Mesodermal cell (in vitro differentiated cells): Measurements from ENCODE around the gene CACNA1C.

Experiments
- H3K27ac ChIP-seq: 2 replicates; pipeline ENCODE4 v1.7.0; 2013; ENCODE audit warnings: mild to moderate bottlenecking, low read depth, low read length, moderate library complexity; ENCODE audit not compliant: severe bottlenecking
- H3K36me3 ChIP-seq: 2 replicates; pipeline ENCODE4 v1.7.1; 2013; ENCODE audit warnings: mild to moderate bottlenecking, low read length, moderate library complexity; ENCODE audit not compliant: control insufficient read depth, insufficient read depth
- H3K4me1 ChIP-seq: one replicate; pipeline ENCODE4 v1.7.1; 2013; ENCODE audit warnings: mild to moderate bottlenecking, low read length; ENCODE audit not compliant: insufficient read depth, control insufficient read depth, poor library complexity, severe bottlenecking
- H3K4me3 ChIP-seq: 2 replicates; pipeline ENCODE4 v1.7.0; 2013; ENCODE audit warnings: low read length, control low read depth, mild to moderate bottlenecking; ENCODE audit not compliant: insufficient read depth, poor library complexity, severe bottlenecking; ENCODE audit errors: extremely low read depth
- H3K9me3 ChIP-seq: 2 replicates; pipeline ENCODE4 v1.7.1; 2013; ENCODE audit warnings: mild to moderate bottlenecking, low read length, moderate library complexity; ENCODE audit not compliant: control insufficient read depth
- WGBS, 2 experiments: methylation state at CpG; one replicate each; pipeline ENCODE4 v1.1.5; 2013; ENCODE audit warnings: missing lambda C conversion rate in 2 of 2; ENCODE audit not compliant: insufficient coverage in 2 of 2; 5-methylcytosine and 5-hydroxymethylcytosine counted together

Gene CACNA1C

DNA sequence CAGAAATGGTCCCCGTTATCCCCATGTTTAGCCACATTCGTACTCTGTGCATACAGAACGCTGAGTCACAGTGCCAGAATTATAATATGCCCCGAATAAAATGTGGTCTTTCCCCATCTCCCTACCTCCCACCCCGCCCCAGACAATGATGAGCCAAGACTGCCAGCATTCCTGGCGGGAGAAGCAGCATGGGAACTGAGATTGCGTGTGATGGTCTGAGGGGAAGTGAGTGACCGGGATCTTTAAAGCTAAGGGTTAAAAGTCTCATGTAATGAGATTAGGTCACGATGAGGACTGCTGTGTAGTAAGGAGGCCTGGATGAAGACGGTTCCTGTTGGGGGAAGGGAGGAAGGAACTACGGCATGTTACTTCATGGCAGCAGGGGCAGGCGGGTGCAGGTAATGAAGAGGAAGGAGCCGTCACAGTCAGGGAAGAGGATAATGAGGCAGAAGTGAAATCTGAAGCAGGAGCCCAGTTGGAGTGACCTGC is 498.7 kb downstream of the CACNA1C start:
- no peak overlapping the region for H3K4me3 ChIP-seq
- H3K9me3 ChIP-seq: no peaks in the 10 kb centered on the region
- peaks cover 11% of the 10 kb centered on the region for H3K4me1 ChIP-seq
- no peaks in the 10 kb centered on the region for H3K36me3 ChIP-seq
- peak overlapping the region; percentile 7 for H3K27ac ChIP-seq
- 89 to 92% methylated on average over 9 to 10 of the region's 13 CpGs for WGBS, 2 experiments

DNA sequence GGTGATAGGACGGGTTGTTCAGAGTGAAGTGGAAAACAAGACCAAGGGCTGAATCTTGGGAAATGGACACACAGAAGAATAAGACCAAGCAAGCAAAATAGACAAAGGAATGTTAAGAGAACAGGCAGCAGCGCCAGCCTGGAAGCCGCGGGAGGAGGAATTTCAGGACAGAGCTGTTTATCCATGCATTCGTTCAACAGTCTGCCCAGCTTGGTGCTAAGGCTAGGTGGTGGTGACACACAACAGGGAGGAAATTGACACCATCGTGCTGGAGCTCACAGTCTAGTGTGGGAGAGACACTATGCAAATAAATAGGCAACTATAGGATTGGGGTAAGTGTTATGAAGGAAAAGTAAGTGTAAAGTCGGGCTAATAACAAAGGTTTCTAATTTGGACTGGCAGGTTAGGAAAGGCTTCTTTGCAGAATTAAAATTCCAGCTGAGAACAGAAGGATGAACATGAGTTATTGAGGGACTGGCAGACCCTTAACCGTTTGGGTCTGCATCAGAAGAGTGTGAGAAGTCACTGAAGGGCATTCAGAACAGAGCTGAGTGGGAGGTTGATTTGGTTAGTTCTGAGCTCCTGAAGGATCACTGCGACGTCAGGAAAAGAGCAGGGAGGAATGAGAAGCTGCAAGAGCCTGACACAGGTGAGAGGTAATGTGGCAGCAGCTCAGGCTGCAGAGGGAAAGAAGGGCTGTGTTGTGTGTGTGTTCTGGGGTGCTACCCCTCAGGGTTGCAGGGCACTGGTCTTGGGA is 499.4 kb downstream of the CACNA1C start:
- Histone ChIP-seq H3K9me3 (no peaks in the 10 kb centered on the region), H3K27ac (no peak overlapping the region), H3K36me3 (peaks cover 2% of the 10 kb centered on the region), H3K4me3 (no peak overlapping the region), H3K4me1 (peaks cover 11% of the 10 kb centered on the region)
- 89 to 91% methylated on average over 8 to 10 of the region's 10 CpGs for WGBS, 2 experiments

DNA sequence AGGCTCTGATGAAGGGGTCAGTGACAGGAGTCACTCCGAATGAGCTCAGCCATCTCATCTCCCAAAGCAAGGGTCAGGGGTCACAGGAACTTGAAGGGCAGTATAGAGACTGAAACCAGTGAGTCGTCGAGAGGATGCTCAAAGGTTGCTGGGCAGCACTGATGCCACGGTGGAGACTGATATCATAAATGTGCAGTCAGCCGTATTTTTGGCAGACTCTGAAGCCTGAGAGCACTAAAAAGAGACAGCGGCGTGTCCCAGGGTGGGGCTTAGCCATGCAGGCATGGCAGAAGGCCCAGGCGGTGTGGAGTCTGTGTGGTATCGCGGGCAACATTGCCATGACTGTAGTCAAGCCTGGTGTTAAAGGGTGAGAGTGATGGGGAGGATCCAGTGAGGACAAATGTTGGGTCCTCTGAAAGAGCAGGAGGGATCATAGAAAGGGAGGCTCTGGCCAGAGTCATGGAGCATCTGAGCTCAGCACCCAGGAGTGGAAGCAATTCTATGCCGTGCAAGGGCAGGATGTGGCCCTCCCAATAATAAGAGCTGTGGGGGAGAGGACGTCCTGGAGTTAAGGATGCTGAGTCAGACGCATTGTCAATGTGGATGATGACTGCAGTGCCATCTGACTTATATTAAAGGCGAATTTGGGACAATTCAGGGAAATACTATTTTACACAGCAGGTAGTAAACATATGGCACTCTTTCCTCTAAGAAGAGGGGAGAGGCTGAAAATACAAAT is 500.8 kb downstream of the CACNA1C start:
- H3K27ac ChIP-seq: no peak overlapping the region
- no peaks in the 10 kb centered on the region for H3K9me3 ChIP-seq
- H3K36me3 ChIP-seq: peaks cover 3% of the 10 kb centered on the region
- 88 to 93% methylated on average over 9 to 12 of the region's 14 CpGs for WGBS, 2 experiments
- H3K4me3 ChIP-seq: no peak overlapping the region
- H3K4me1 ChIP-seq: peaks cover 11% of the 10 kb centered on the region

DNA sequence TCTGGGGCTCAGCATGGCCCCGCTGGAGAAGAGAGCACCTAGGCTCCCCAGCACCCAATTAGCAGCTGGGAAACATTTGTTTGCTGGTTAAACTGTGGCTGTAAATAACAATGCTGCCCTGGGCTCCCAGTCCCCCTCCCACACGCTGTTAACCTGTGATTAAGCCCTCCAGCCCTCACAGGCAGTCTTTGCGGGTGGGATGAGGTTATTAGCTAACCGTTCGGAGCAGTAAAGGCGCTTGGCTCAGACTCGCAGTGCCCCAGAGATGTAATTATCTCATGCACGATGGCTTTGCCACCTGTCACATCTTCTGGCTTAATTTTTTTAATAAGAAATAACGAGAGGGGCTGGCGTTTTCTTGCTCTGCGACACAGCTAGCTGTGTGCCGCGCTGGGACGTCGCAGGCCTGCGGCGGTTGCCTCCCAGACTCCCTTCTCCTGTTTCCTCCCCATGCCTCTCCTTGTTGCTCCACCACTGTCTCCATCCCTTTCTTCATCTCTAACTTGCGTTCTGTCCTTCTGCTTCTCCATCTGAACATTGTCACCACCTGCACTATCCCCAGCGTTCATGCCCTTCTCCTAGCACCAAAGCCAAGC is 502.8 kb downstream of the CACNA1C start:
- no peaks in the 10 kb centered on the region for H3K9me3 ChIP-seq
- no peak overlapping the region for H3K4me3 ChIP-seq
- H3K27ac ChIP-seq: no peak overlapping the region
- peaks cover 3% of the 10 kb centered on the region for H3K36me3 ChIP-seq
- 88 to 92% methylated on average over 14 to 18 of the region's 19 CpGs for whole genome bisulfite sequencing, 2 experiments
- H3K4me1 ChIP-seq: peaks cover 11% of the 10 kb centered on the region

DNA sequence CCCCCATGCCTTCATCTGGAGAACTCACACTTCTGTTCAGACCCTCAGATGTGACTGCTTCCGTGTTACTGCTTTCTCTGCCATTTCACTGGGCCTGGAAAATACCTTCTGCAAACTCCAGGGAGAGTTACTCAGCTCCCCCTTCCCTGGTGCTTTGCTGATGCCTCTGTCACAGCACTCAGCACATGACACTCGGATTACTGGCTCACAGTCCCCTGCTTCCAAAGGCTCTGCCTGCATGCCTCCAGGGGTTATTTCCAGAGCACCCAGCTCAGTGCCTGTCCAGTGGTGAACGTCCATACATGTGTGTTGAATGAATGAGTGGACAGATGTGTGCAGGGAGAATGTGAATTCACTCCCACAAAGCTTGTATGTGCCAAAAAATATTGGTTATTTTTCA is 504.8 kb downstream of the CACNA1C start:
- no peaks in the 10 kb centered on the region for H3K4me1 ChIP-seq
- peaks cover 3% of the 10 kb centered on the region for H3K36me3 ChIP-seq
- no peak overlapping the region for H3K27ac ChIP-seq
- no peaks in the 10 kb centered on the region for H3K9me3 ChIP-seq
- 68 to 70% methylated on average over 2 of the region's 3 CpGs for WGBS, 2 experiments
- no peak overlapping the region for H3K4me3 ChIP-seq

DNA sequence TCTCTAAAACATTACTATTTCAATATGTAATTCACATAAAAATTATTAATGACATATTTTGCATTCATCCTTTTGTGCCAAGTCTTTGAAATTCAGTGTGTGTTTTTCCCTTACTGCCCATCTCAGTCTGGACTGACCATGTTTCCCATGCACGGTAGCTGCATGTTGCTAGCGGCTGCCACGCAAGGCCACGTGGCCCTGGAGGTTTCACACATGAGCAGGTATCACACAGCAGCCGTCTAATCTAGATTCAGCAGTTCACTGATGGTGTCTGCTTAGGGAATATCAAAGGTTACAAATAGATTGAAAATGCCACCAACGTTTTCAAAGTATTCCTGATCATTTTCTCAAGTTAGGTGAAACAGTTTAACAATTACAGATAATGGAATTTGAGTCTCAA is 507.1 kb downstream of the CACNA1C start:
- Histone ChIP-seq H3K36me3 (peaks cover 3% of the 10 kb centered on the region), H3K9me3 (no peaks in the 10 kb centered on the region), H3K4me1 (no peaks in the 10 kb centered on the region), H3K4me3 (no peak overlapping the region), H3K27ac (no peak overlapping the region)
- WGBS, 2 experiments: 94 to 99% methylated on average over 5 to 6 of the region's 6 CpGs

DNA sequence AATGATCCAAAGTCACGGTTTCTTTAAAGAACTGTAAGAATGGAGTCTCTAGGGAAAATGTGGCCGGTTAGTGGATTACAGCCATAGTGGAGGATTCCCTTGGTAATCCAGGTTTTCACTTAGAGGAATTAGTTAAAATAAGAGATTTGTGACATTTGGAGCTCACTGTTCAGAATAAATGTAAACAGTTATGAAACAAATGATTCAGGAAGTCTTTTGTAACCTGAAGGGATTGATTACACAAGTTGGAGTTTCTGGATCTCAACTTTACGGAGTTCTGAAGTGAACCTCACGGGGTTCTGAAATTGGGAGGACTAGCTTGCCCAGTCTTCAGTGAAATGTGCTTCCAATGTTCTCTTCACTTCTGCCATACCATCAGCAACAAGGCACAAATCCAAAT is 507.6 kb downstream of the CACNA1C start:
- WGBS, 2 experiments: 95 to 98% methylated on average over 4 of the region's 4 CpGs

DNA sequence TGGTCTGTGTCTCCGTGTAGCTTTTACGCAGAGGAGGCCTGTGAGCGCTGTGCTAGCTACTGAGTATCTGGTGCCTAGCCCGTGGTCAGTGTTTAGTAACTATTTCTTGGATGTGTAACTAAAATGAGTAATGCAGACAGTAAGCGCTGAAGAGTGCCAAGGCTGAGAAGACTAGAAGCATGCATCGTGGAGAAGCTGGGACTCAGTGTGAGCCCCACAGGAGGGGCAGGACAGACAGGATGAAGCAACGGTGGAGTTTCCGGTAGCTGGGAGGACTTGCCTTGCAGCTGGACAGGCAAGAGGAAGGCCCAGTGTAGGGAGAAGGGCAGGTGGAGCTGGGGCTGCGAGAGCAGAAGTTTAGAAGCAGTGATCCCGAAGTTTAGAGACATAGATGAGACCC is 508.6 kb downstream of the CACNA1C start:
- 87 to 95% methylated on average over 8 of the region's 10 CpGs for WGBS, 2 experiments
- Histone ChIP-seq H3K4me1 (no peaks in the 10 kb centered on the region), H3K27ac (no peak overlapping the region), H3K36me3 (peaks cover 3% of the 10 kb centered on the region), H3K9me3 (no peaks in the 10 kb centered on the region), H3K4me3 (no peak overlapping the region)

More for the DNA sequence above, 507.6 kb downstream of the CACNA1C start:
- Histone ChIP-seq H3K27ac (no peak overlapping the region), H3K9me3 (no peaks in the 10 kb centered on the region), H3K36me3 (peaks cover 3% of the 10 kb centered on the region), H3K4me1 (no peaks in the 10 kb centered on the region), H3K4me3 (no peak overlapping the region)

DNA sequence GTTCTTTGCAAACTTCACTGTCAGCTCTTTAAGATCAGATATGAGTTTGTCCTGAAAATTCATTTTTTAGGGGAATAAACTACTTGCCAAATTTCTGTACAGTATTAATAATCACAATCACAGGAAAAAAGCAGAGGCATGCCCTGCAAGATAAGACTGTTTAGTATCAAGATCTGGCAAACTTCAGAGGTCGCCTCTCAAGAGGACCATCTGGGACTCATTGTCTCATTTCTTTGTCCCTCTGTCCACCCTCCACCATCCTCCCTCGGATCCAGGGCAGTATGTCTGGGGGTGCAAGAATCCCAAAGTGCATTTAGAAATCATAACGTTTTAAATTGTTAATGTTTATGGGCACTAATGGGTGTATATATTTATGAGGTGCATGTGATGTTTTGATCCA is 509.6 kb downstream of the CACNA1C start:
- Histone ChIP-seq H3K4me3 (no peak overlapping the region), H3K27ac (no peak overlapping the region), H3K4me1 (no peaks in the 10 kb centered on the region), H3K9me3 (no peaks in the 10 kb centered on the region), H3K36me3 (no peaks in the 10 kb centered on the region)
- WGBS, 2 experiments: 83 to 100% methylated on average over 1 of the region's 3 CpGs

DNA sequence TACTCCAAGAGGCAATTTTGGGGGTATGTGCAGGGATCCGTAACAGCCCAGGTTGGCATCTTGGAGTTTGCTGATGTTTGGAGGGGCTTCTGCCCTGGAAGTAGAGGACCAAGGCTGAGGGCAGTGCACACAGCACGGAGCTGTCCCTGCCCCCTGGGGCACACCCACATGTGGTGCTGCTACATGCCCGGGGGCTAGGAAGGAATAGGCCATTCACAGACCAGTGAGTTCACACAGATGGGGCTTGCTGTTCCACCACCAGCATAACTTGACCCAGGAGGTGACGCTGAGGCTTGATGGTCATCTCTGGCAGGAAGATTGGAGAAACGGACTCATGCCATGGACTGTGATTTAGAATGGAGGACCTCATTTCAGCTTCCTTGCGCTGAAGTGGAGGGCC is 510.9 kb downstream of the CACNA1C start:
- Histone ChIP-seq H3K4me3 (no peak overlapping the region), H3K9me3 (no peaks in the 10 kb centered on the region), H3K36me3 (no peaks in the 10 kb centered on the region), H3K4me1 (no peaks in the 10 kb centered on the region), H3K27ac (no peak overlapping the region)
- WGBS, 2 experiments: 91 to 92% methylated on average over 4 of the region's 6 CpGs
